Activated CD8-positive, alpha-beta memory T cell treated with anti-CD3 and anti-CD28 coated beads, Interleukin-2, amount 10 ng/mL, durations not matched to agents 7 days and 5 days (primary cell): Measurements from ENCODE around the gene ACER2. TPM values are rescaled to one million over a fixed set of nuclear protein-coding genes. Genes with fewer than 3 reads are reported as not detected.

Source experiments
- total RNA-seq, 2 experiments: library from RNA; stranded (reverse); gene quantifications; one replicate each; pipeline ENCODE4 v1.2.3, GENCODE V29; 2021

ACER2 gene
- total RNA-seq, 2 experiments from 2014 or later = 1.9 to 2.1 TPM

Other genes starting within 250 kb of the ACER2 start
- 10 to 100 TPM; 28.8 to 38.6 TPM for gene DENND4C, start 178.3 kb upstream of the ACER2 start, total RNA-seq
- gene RPS6, start 28.8 kb upstream of the ACER2 start, total RNA-seq = 1,000 to 10,000 TPM; 1,796 to 2,110 TPM